ENCODE results near the gene AMZ1.

The AMZ1 gene

DNA sequence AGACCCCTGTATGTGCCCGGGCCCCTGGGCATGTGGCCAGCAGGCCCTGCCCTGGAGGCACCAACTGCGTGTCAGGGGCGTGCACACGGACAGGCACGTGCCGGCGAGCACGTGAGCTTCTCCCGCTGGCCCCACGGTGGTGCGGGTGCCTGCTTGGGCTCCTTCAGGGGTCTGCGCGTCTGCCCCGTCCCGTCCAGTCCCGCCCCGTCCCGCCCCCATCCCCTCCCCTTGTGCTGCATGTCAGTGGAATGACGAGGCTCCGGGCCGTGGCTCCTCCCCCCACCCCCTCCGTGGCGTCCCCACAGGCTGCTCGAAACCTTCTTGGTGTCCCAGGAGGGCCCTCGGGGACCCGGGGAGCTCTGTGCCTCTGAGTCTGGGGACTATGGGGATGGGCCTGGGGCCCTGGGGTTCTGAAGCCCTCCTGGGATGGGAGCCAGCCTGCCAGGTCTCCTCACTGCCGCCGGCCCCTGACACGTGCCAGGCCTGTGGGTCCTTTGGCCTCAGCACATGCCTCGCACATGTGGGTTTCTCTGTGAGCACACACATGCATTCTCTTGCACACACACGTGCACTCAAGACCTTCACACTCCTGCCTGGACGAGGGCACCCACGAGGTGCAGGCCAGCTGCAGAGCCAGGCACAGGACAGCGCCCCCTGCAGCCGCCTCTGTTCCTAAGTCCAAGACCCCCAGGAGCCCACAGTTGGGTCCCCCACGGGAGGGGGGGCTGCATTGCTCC is 27.5 kb upstream of the AMZ1 start:
- H3K9me3 ChIP-seq (ENCODE audit: control insufficient read depth, low read length) = no peaks in the 10 kb centered on the region
- no peaks in the 10 kb centered on the region for H3K27me3 ChIP-seq (replicated peaks; ENCODE audit: control insufficient read depth, insufficient read depth, low read length, poor library complexity, severe bottlenecking)
- no peak overlapping the region for H3K27ac ChIP-seq (ENCODE audit: insufficient read depth, low read length, poor library complexity, severe bottlenecking)
- H3K4me1 ChIP-seq (ENCODE audit: control insufficient read depth, insufficient read depth, low read length, poor library complexity, severe bottlenecking) = no peaks in the 10 kb centered on the region
- H3K4me3 ChIP-seq (ENCODE audit: insufficient read depth, low read depth, low read length, poor library complexity, severe bottlenecking) = no peak overlapping the region
- no peak for DNase-seq
- no peaks in the 10 kb centered on the region for H3K36me3 ChIP-seq (ENCODE audit: control insufficient read depth, insufficient read depth, low read length)

DNA sequence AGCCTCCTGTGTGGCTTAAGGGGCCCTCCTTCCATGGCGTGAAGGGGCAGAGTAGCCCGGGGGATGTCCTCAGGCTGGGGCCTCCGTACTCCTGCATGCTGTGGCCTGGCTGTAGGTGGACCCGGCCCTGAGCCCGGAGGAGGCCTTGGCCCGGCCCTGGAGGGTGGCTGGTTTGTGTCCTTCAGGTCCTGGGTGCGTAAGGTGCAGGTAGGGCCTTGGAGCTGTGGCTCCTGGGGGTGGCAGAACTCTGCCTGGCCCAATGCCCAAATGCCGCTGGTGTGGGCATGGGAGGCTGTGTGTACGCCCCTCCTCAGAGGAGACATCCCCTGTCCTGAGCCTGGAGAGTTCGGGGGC is 26.9 kb upstream of the AMZ1 start:
- no peak overlapping the region for H3K27ac ChIP-seq (ENCODE audit: insufficient read depth, low read length, poor library complexity, severe bottlenecking)
- no peaks in the 10 kb centered on the region for H3K9me3 ChIP-seq (ENCODE audit: control insufficient read depth, low read length)
- H3K27me3 ChIP-seq (replicated peaks; ENCODE audit: control insufficient read depth, insufficient read depth, low read length, poor library complexity, severe bottlenecking) = no peaks in the 10 kb centered on the region
- no peaks in the 10 kb centered on the region for H3K36me3 ChIP-seq (ENCODE audit: control insufficient read depth, insufficient read depth, low read length)
- no peaks in the 10 kb centered on the region for H3K4me1 ChIP-seq (ENCODE audit: control insufficient read depth, insufficient read depth, low read length, poor library complexity, severe bottlenecking)
- no peak for DNase-seq
- no peak overlapping the region for H3K4me3 ChIP-seq (ENCODE audit: insufficient read depth, low read depth, low read length, poor library complexity, severe bottlenecking)

DNA sequence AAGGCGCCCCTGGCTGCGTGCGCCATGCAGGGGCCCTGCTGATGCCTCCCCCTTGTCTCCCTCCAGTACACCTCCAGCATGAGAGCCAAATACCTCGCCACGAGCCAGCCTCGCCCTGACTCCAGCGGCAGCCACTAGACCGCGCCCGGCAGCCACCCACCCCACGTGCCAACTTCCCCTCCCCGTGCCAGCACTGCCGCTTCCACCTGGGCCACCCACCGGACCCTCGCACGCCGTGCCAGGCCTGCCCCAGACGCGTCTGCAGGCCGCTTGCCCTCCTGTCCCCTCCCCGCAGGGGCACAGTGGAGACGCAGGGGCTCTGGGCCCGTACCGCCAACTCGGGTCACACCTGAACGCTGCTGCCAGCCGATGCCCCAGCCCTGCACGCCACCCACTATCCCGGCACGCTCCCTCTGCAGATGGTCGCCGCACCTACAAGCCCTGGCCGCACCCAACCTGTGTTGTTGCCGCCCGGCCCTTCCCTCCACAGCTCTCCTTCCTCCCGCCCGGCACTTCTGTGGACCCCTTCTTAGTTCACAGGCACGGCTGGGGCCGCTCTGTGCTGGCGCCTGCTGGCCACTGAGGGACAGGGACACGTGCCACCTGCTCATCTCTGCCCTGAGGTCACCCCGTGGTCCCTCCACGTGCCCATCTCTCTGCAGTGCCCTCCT is 26.3 kb upstream of the AMZ1 start:
- H3K4me1 ChIP-seq (ENCODE audit: control insufficient read depth, insufficient read depth, low read length, poor library complexity, severe bottlenecking) = no peaks in the 10 kb centered on the region
- no peaks in the 10 kb centered on the region for H3K36me3 ChIP-seq (ENCODE audit: control insufficient read depth, insufficient read depth, low read length)
- H3K9me3 ChIP-seq (ENCODE audit: control insufficient read depth, low read length) = no peaks in the 10 kb centered on the region
- DNase-seq = no peak
- no peak overlapping the region for H3K4me3 ChIP-seq (ENCODE audit: insufficient read depth, low read depth, low read length, poor library complexity, severe bottlenecking)
- H3K27ac ChIP-seq (ENCODE audit: insufficient read depth, low read length, poor library complexity, severe bottlenecking) = no peak overlapping the region
- no peaks in the 10 kb centered on the region for H3K27me3 ChIP-seq (replicated peaks; ENCODE audit: control insufficient read depth, insufficient read depth, low read length, poor library complexity, severe bottlenecking)

DNA sequence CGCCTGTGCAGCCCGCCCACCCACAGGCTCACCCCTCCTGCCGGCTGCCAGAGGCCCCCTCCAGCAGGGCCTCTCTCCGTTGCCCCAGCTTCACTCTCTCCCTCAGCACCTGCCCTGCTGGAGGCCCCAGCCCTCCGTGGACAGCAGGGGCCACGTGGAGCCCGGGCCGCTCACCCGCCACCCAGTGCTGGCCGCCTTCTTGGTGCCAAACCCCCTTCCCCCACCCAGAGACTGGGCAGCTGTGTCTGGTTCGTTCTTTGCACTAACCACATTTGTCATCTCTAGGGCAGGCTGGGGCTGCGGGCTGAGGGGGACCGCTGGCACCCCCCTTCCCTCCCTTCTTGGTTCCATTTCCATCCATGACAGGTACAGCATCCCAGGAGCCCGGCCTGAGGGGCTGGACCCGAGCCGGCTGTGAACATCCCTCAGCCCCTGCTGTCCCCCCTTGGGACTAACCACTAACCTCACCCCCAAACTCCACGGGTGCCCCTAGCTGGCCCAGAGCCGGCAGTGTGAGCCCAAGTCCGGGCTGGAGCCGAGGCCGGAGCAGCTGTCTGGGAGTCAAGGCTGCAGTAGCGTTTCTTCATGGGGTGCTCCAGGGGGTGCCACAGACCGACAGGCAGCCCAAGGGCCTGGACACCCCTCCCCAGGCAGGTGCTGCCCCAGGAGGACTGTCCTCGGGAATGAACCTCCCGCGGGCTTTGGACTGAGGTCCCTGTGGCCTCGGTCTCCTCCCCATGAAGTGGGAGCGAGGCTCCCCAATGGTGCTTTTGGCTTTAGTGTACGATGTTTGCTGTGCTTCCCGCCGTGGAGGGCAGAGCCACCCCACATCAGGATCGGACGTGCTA is 25.5 kb upstream of the AMZ1 start:
- H3K4me3 ChIP-seq (ENCODE audit: insufficient read depth, low read depth, low read length, poor library complexity, severe bottlenecking) = no peak overlapping the region
- H3K36me3 ChIP-seq (ENCODE audit: control insufficient read depth, insufficient read depth, low read length) = no peaks in the 10 kb centered on the region
- no peak overlapping the region for H3K27ac ChIP-seq (ENCODE audit: insufficient read depth, low read length, poor library complexity, severe bottlenecking)
- H3K27me3 ChIP-seq (replicated peaks; ENCODE audit: control insufficient read depth, insufficient read depth, low read length, poor library complexity, severe bottlenecking) = no peaks in the 10 kb centered on the region
- H3K4me1 ChIP-seq (ENCODE audit: control insufficient read depth, insufficient read depth, low read length, poor library complexity, severe bottlenecking) = no peaks in the 10 kb centered on the region
- H3K9me3 ChIP-seq (ENCODE audit: control insufficient read depth, low read length) = no peaks in the 10 kb centered on the region
- DNase-seq = no peak

DNA sequence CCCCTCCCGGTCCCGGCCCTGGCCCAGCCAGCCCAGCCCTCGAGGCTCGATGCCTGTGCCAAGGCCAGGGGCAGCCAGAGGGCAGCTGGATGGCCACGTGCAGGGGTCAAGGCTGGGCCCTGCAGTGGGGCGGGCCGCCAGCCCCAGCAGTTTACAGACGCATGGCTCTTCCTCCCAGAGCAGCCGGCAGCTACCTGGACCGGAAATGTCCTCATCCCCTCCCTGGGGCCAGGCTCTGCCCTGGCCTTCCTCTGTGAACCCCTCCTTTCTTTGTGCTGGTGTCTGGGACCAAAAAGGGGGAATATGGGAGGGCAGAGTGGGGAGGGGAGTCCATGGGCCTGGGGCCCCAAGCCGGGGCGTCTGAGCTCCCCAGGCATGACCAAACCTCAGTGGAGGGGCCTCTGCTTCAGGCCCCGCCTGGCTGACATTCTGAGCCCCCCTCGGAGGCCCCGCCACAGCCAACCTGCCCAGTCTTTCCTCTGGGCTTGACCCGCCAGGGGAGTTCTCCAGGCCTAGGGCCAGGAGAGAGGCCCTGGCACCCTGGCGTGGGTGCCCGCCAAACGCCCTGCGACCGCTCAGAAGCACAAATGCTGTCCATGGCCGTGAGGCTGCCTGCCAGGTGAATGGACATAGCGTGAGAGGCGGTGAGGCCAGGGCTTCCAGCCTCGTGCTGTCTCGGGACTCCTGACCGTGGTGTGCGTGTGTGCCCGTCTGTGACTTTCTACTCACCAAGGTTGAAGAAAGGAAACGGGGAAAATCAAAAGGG is 24.7 kb upstream of the AMZ1 start:
- no peaks in the 10 kb centered on the region for H3K9me3 ChIP-seq (ENCODE audit: control insufficient read depth, low read length)
- H3K36me3 ChIP-seq (ENCODE audit: control insufficient read depth, insufficient read depth, low read length) = no peaks in the 10 kb centered on the region
- H3K27ac ChIP-seq (ENCODE audit: insufficient read depth, low read length, poor library complexity, severe bottlenecking) = no peak overlapping the region
- no peak overlapping the region for H3K4me3 ChIP-seq (ENCODE audit: insufficient read depth, low read depth, low read length, poor library complexity, severe bottlenecking)
- DNase-seq = no peak
- no peaks in the 10 kb centered on the region for H3K4me1 ChIP-seq (ENCODE audit: control insufficient read depth, insufficient read depth, low read length, poor library complexity, severe bottlenecking)
- H3K27me3 ChIP-seq (replicated peaks; ENCODE audit: control insufficient read depth, insufficient read depth, low read length, poor library complexity, severe bottlenecking) = no peaks in the 10 kb centered on the region

DNA sequence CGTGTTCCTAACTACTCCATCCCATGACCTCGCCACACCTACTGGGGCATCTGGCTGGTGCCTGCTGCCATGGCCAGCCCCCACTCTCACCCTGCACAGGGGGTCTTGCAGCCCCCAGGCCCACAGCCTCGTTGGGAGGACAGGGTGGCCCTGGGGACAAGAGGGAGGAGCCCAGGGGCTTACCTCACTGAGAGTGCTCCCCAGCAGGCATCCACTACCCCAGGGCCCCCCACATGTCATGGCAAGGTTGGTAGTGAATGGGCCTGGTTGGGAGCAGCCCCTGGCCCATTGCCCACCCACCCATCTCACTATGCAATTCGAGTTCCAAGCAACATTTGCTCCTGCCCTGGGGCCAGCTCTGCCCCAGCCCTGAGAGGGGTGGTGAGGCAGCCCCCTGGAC is 24.0 kb upstream of the AMZ1 start:
- Histone ChIP-seq H3K36me3 (ENCODE audit: control insufficient read depth, insufficient read depth, low read length) (no peaks in the 10 kb centered on the region), H3K4me3 (ENCODE audit: insufficient read depth, low read depth, low read length, poor library complexity, severe bottlenecking) (no peak overlapping the region), H3K27ac (ENCODE audit: insufficient read depth, low read length, poor library complexity, severe bottlenecking) (no peak overlapping the region), H3K9me3 (ENCODE audit: control insufficient read depth, low read length) (no peaks in the 10 kb centered on the region), H3K27me3 (replicated peaks; ENCODE audit: control insufficient read depth, insufficient read depth, low read length, poor library complexity, severe bottlenecking) (no peaks in the 10 kb centered on the region), H3K4me1 (ENCODE audit: control insufficient read depth, insufficient read depth, low read length, poor library complexity, severe bottlenecking) (no peaks in the 10 kb centered on the region)
- DNase-seq = no peak

DNA sequence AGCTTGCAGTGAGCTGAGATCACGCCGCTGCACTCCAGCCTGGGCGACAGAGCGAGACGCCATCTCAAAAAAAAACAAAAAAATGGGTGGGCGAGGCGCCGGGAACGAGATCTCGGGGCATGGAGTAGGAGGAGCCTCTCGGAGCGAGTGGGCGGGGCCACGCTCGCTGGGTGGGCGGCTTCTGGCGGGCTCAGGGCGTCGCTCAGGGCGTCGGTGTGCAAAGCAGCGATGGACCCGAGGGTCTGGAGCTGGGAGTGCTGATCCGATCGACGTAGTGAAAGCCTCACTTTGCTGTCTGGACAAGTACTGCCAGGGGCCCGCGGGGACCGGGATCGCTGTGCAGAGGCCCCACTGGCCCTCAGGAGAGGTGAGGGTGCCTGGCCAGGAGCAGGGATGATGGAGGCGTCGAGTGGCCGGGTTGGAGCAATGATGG is 22.6 kb upstream of the AMZ1 start:
- Histone ChIP-seq H3K27ac (ENCODE audit: insufficient read depth, low read length, poor library complexity, severe bottlenecking) (no peak overlapping the region), H3K27me3 (replicated peaks; ENCODE audit: control insufficient read depth, insufficient read depth, low read length, poor library complexity, severe bottlenecking) (no peaks in the 10 kb centered on the region), H3K4me3 (ENCODE audit: insufficient read depth, low read depth, low read length, poor library complexity, severe bottlenecking) (no peak overlapping the region), H3K4me1 (ENCODE audit: control insufficient read depth, insufficient read depth, low read length, poor library complexity, severe bottlenecking) (no peaks in the 10 kb centered on the region), H3K9me3 (ENCODE audit: control insufficient read depth, low read length) (no peaks in the 10 kb centered on the region), H3K36me3 (ENCODE audit: control insufficient read depth, insufficient read depth, low read length) (no peaks in the 10 kb centered on the region)
- no peak for DNase-seq

DNA sequence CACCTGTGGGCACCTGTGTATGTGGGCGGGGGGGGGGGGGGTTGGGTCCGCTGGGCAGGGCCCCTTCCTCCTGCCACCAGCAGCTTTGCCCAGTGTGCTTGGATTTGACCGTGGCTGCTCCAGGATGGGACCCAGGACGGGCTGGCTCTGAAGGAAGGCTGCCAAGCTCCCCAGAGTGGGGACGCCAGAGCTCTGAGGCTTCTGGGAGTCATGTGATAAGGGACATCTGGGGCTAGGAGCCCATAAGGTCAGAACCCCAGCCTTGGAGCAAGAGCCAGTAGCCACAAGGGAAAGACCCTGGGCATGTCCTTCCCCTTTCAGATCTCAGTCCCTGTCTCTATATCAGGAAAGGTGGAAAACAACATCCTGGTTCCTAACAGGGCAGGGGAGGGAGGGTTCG is 21.8 kb upstream of the AMZ1 start:
- Histone ChIP-seq H3K27ac (ENCODE audit: insufficient read depth, low read length, poor library complexity, severe bottlenecking) (no peak overlapping the region), H3K4me3 (ENCODE audit: insufficient read depth, low read depth, low read length, poor library complexity, severe bottlenecking) (no peak overlapping the region), H3K27me3 (replicated peaks; ENCODE audit: control insufficient read depth, insufficient read depth, low read length, poor library complexity, severe bottlenecking) (no peaks in the 10 kb centered on the region), H3K36me3 (ENCODE audit: control insufficient read depth, insufficient read depth, low read length) (no peaks in the 10 kb centered on the region), H3K9me3 (ENCODE audit: control insufficient read depth, low read length) (no peaks in the 10 kb centered on the region), H3K4me1 (ENCODE audit: control insufficient read depth, insufficient read depth, low read length, poor library complexity, severe bottlenecking) (peaks cover 3% of the 10 kb centered on the region)
- no peak for DNase-seq

DNA sequence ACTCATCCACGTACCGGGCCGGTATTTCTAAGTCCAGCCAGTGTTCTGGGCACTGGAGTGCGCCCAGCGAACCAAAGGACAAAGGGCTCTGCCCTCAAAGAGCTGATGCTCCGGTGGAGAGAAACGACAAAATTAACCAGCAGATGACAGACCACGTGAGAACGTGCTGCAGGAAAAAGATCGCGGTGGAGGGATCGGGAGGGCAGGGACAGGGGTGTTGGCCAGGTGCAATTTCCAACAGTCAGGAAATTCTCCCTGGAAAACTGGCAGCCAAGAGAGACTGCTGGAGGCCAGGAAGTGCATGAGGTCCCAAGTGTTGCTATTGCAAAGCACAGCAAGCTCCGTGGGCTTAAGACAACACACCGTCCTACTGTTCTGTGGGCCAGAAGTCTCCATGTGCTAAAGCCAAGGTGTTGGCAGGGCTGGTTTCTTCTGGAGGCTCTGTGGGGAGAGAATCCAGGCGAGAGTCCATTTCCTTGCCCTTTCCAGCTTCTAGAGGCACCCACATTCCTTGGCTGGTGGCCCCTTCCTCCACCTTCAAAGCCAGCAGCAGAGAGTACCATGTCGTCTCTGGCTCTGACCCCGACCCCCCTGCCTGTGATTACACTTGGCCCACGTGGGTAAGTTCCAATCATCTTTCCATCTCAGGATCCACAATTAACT is 21.3 kb upstream of the AMZ1 start:
- DNase-seq = no peak
- H3K4me1 ChIP-seq (ENCODE audit: control insufficient read depth, insufficient read depth, low read length, poor library complexity, severe bottlenecking) = peaks cover 6% of the 10 kb centered on the region
- no peaks in the 10 kb centered on the region for H3K9me3 ChIP-seq (ENCODE audit: control insufficient read depth, low read length)
- no peaks in the 10 kb centered on the region for H3K27me3 ChIP-seq (replicated peaks; ENCODE audit: control insufficient read depth, insufficient read depth, low read length, poor library complexity, severe bottlenecking)
- H3K4me3 ChIP-seq (ENCODE audit: insufficient read depth, low read depth, low read length, poor library complexity, severe bottlenecking) = no peak overlapping the region
- no peak overlapping the region for H3K27ac ChIP-seq (ENCODE audit: insufficient read depth, low read length, poor library complexity, severe bottlenecking)
- no peaks in the 10 kb centered on the region for H3K36me3 ChIP-seq (ENCODE audit: control insufficient read depth, insufficient read depth, low read length)
